Smooth muscle cell (in vitro differentiated cells): ENCODE results near the gene PREP. TPM values are rescaled to one million over a fixed set of nuclear protein-coding genes. Genes with fewer than 3 reads are reported as not detected.

ENCODE experiments used
- DNase-seq: peaks from one replicate; lab custom pipeline; 2025; ENCODE audit not compliant: unreplicated experiment; lab: John Stamatoyannopoulos, UW
- H2AFZ ChIP-seq: fragments of 200-600 bp; sonication (generic); 2 replicates; pipeline ENCODE4 v1.6.0; 2016; ENCODE audit warnings: antibody characterized with exemption, low read depth, mild to moderate bottlenecking
- H3F3A ChIP-seq: fragments of 200-600 bp; sonication (generic); 2 replicates; pipeline ENCODE4 v1.6.0; 2017; ENCODE audit warnings: antibody characterized with exemption, low read depth
- H3K27ac ChIP-seq: fragments of 200-600 bp; sonication (generic); 2 replicates; pipeline ENCODE4 v1.5.1; 2016; ENCODE audit warnings: low read depth, mild to moderate bottlenecking
- H3K27me3 ChIP-seq: fragments of 200-600 bp; sonication (generic); 2 replicates; pipeline ENCODE4 v1.6.1; 2016; ENCODE audit warnings: low read depth, mild to moderate bottlenecking
- H3K36me3 ChIP-seq: fragments of 200-600 bp; sonication (generic); 2 replicates; pipeline ENCODE4 v1.5.1; 2016; ENCODE audit warnings: low read depth
- H3K4me1 ChIP-seq: fragments of 200-600 bp; sonication (generic); 2 replicates; pipeline ENCODE4 v1.5.1; 2016; ENCODE audit warnings: low read depth
- H3K4me2 ChIP-seq: fragments of 200-600 bp; sonication (generic); 2 replicates; pipeline ENCODE4 v1.6.0; 2016; ENCODE audit warnings: mild to moderate bottlenecking
- H3K4me3 ChIP-seq: fragments of 200-600 bp; sonication (generic); 2 replicates; pipeline ENCODE4 v1.5.1; 2016; ENCODE audit warnings: mild to moderate bottlenecking
- H3K79me2 ChIP-seq: fragments of 200-600 bp; sonication (generic); 2 replicates; pipeline ENCODE4 v1.6.0; 2016; ENCODE audit warnings: low read depth, mild to moderate bottlenecking
- H3K9ac ChIP-seq: fragments of 200-600 bp; sonication (generic); 2 replicates; pipeline ENCODE4 v1.6.0; 2016; ENCODE audit warnings: low read depth
- H3K9me3 ChIP-seq: fragments of 200-600 bp; sonication (generic); replicated peaks from 2 replicates; pipeline ENCODE4 v1.5.1; 2016; ENCODE audit warnings: low read depth
- H4K20me1 ChIP-seq: fragments of 200-600 bp; sonication (generic); 2 replicates; pipeline ENCODE4 v1.6.0; 2016; ENCODE audit warnings: low read depth
- CTCF ChIP-seq: fragments of 200-600 bp; sonication (generic); IDR thresholded peaks from 2 replicates; pipeline ENCODE4 v1.5.1; 2017; ENCODE audit warnings: borderline replicate concordance, mild to moderate bottlenecking, antibody characterized with exemption; ENCODE audit not compliant: insufficient read depth, poor library complexity, severe bottlenecking
- WGBS: methylation state at CpG from one replicate; pipeline ENCODE4 v1.1.7; 2016; ENCODE audit warnings: low lambda C conversion rate; 5-methylcytosine and 5-hydroxymethylcytosine counted together
- polyA plus RNA-seq: library from polyadenylated mRNA; unstranded; fragments of >200 nt; fragmentation: Nextera tagmentation; extraction: Ambion mirVana; gene quantifications from 2 replicates; pipeline ENCODE4 v1.2.1, GENCODE V29; 2016
- total RNA-seq: library from RNA; depleted of rRNA; stranded (reverse); fragments of >200 nt; gene quantifications from 2 replicates; pipeline ENCODE4 v1.2.3, GENCODE V29; 2014

PREP gene
- total and polyA plus RNA-seq, 2 experiments from 2014 or later, result 23.4 to 33.2 TPM

GRCh38 chr6:105301072-105301503, 101.8 kb downstream of the PREP start:
- H3K9ac ChIP-seq, result no peak overlapping the region
- H3K9me3 ChIP-seq, result no peaks in the 10 kb centered on the region
- H3K4me3 ChIP-seq, result no peak overlapping the region
- no peak for DNase-seq
- peaks cover 19% of the 10 kb centered on the region for H4K20me1 ChIP-seq
- H3K27me3 ChIP-seq, result no peaks in the 10 kb centered on the region
- no peak overlapping the region for H3K4me2 ChIP-seq
- H3K36me3 ChIP-seq, result no peaks in the 10 kb centered on the region
- H3F3A ChIP-seq, result no peaks in the 10 kb centered on the region
- no peaks in the 10 kb centered on the region for H3K4me1 ChIP-seq
- H3K79me2 ChIP-seq, result no peaks in the 10 kb centered on the region
- H2AFZ ChIP-seq, result no peak overlapping the region
- 43% methylated on average over 4 of the region's 4 CpGs for WGBS
- TF ChIP-seq CTCF, result no peak
- H3K27ac ChIP-seq, result no peak overlapping the region

- no peak overlapping the region for H3K4me3 ChIP-seq
- H3K4me2 ChIP-seq, result no peak overlapping the region
- no peaks in the 10 kb centered on the region for H3K4me1 ChIP-seq
- no peak for TF ChIP-seq CTCF
- no peaks in the 10 kb centered on the region for H3K36me3 ChIP-seq
- peaks cover 17% of the 10 kb centered on the region for H4K20me1 ChIP-seq
- no peaks in the 10 kb centered on the region for H3K27me3 ChIP-seq
- DNase-seq, result no peak
- no peak overlapping the region for H3K9ac ChIP-seq
- H3K27ac ChIP-seq, result no peak overlapping the region
- no peaks in the 10 kb centered on the region for H3F3A ChIP-seq
- H2AFZ ChIP-seq, result no peak overlapping the region
- 91% methylated on average over 5 of the region's 5 CpGs for WGBS
- H3K79me2 ChIP-seq, result no peaks in the 10 kb centered on the region
- no peaks in the 10 kb centered on the region for H3K9me3 ChIP-seq
These were observed 102.8 kb downstream of the PREP start for GRCh38 chr6:105300090-105300489.

GRCh38 chr6:105294129-105294528, 108.8 kb downstream of the PREP start:
- Histone ChIP-seq H3K4me3 (no peak overlapping the region), H3K9ac (no peak overlapping the region), H3K27ac (no peak overlapping the region), H3K4me1 (no peaks in the 10 kb centered on the region), H3K36me3 (no peaks in the 10 kb centered on the region), H3K27me3 (no peaks in the 10 kb centered on the region), H3K4me2 (no peak overlapping the region), H2AFZ (no peak overlapping the region), H4K20me1 (no peaks in the 10 kb centered on the region), H3K9me3 (no peaks in the 10 kb centered on the region), H3K79me2 (no peaks in the 10 kb centered on the region), H3F3A (no peaks in the 10 kb centered on the region)
- 98% methylated on average over 2 of the region's 2 CpGs for WGBS
- no peak for DNase-seq
- TF ChIP-seq CTCF, result no peak

- H3K79me2 ChIP-seq, result no peaks in the 10 kb centered on the region
- no peak for TF ChIP-seq CTCF
- H3K4me1 ChIP-seq, result no peaks in the 10 kb centered on the region
- H2AFZ ChIP-seq, result no peak overlapping the region
- H3K4me3 ChIP-seq, result no peak overlapping the region
- no peaks in the 10 kb centered on the region for H4K20me1 ChIP-seq
- H3K9me3 ChIP-seq, result no peaks in the 10 kb centered on the region
- H3K9ac ChIP-seq, result no peak overlapping the region
- no peak for DNase-seq
- peaks cover 2% of the 10 kb centered on the region for H3K36me3 ChIP-seq
- no peak overlapping the region for H3K4me2 ChIP-seq
- no peaks in the 10 kb centered on the region for H3F3A ChIP-seq
- H3K27me3 ChIP-seq, result no peaks in the 10 kb centered on the region
- H3K27ac ChIP-seq, result no peak overlapping the region
- 95% methylated on average over 4 of the region's 4 CpGs for WGBS
These were observed 110.1 kb downstream of the PREP start for GRCh38 chr6:105292689-105293339.
